Activated CD4-positive, alpha-beta T cell treated with anti-CD3 and anti-CD28 coated beads for 36 hours (primary cell): ENCODE results near the gene PEX10. TPM values are rescaled to one million over a fixed set of nuclear protein-coding genes. Genes with fewer than 3 reads are reported as not detected.

Source experiments
- ATAC-seq: fragments of 200-7000 bp; cut with Tn5 transposase; one replicate; pipeline ENCODE4 v1.10.0; 2021; ENCODE audit warnings: mild to moderate bottlenecking, moderate library complexity
- CTCF ChIA-PET: fragments of 350-600 bp; sonication (Branson Sonifier 250); formaldehyde crosslinking; loops from one replicate; lab custom pipeline; 2021; ENCODE audit warnings: antibody characterized with exemption; lab: Charles Lee
- POLR2A ChIA-PET: fragments of 350-600 bp; sonication (Branson Sonifier 250); formaldehyde crosslinking; loops from one replicate; lab custom pipeline; 2021; ENCODE audit warnings: antibody characterized with exemption, inconsistent platforms; lab: Charles Lee
- DNase-seq: peaks from one replicate; pipeline ENCODE4 v3.0.0-alpha.2; 2020
- H3K27ac Mint-ChIP-seq: one replicate; pipeline ENCODE4 v1.8.0; 2021; ENCODE audit warnings: mixed read lengths
- H3K27me3 Mint-ChIP-seq: one replicate; pipeline ENCODE4 v1.8.0; 2021; ENCODE audit warnings: mixed read lengths
- H3K36me3 Mint-ChIP-seq: one replicate; pipeline ENCODE4 v1.8.0; 2021; ENCODE audit warnings: low read depth, mixed read lengths
- H3K4me1 Mint-ChIP-seq: one replicate; pipeline ENCODE4 v1.8.0; 2021; ENCODE audit warnings: mixed read lengths
- H3K4me3 Mint-ChIP-seq: one replicate; pipeline ENCODE4 v1.8.0; 2021; ENCODE audit warnings: mild to moderate bottlenecking, moderate library complexity, mixed read lengths
- H3K9me3 Mint-ChIP-seq: one replicate; pipeline ENCODE4 v1.8.0; 2021; ENCODE audit warnings: low read depth, mixed read lengths
- intact Hi-C, 2 experiments: fragments of 100-400 bp; cut with DNase I in 1 of 2; cut with micrococcal nuclease in 1 of 2; formaldehyde crosslinking; loops; one replicate each; pipeline versions ENCODE4 v1.14.2 to v1.15.1; 2022 to 2024; cut with DNase I, micrococcal nuclease
- total RNA-seq, 2 experiments: library from RNA; stranded (reverse); gene quantifications; one replicate each; pipeline ENCODE4 v1.2.3, GENCODE V29; 2021

The PEX10 gene
- total RNA-seq, 2 experiments from 2014 or later = 15.1 to 17.7 TPM

DNA sequence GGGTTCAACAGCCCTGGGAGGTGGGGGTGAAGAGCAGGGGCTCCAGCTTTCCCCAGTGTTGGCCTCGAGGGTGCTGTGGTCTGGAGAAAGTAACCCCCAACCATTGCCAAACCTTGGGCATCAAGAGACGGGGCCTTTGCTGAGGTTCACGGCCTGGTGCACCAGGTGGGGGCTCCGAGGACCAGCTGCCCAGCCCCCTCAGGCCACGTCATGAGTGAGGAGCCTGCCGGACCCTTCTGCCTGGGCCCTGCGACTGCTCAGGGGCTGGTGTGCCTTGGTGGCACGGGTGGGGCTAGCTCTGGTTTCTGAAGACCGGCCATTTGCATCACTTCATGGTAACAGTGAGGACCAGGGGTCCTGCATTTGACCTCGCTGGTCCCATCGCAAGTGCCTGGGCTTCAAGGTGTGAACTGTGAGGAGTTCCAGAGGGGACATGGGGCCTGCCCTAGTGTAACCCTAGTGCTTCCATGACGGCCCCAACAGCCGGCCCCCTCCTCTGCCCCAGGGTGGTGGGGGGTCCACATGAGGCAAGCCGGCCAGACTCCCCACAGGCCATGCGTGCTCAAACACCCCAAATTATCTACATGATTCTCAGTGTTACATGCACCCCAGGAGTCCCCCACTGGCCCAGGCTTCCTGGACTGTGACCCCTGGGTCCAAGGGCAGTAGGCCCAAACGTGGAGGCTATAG lies 34.5 kb downstream of the PEX10 start:
- no peak for DNase-seq
- Mint-ChIP-seq H3K4me3 (no peak overlapping the region), H3K36me3 (no peaks in the 10 kb centered on the region), H3K27me3 (no peaks in the 10 kb centered on the region), H3K27ac (no peak overlapping the region), H3K4me1 (no peaks in the 10 kb centered on the region), H3K9me3 (no peaks in the 10 kb centered on the region)
- no peak for ATAC-seq
- intact Hi-C loops = no loop called here
- POLR2A ChIA-PET = no interaction called here
- CTCF ChIA-PET = interaction anchor here (1.6 to 5.0 kb wide), 2 partner anchors 10 to 182 kb away, joined by 3 to 78 read pairs; partner anchors contain the start of gene FAAP20

DNA sequence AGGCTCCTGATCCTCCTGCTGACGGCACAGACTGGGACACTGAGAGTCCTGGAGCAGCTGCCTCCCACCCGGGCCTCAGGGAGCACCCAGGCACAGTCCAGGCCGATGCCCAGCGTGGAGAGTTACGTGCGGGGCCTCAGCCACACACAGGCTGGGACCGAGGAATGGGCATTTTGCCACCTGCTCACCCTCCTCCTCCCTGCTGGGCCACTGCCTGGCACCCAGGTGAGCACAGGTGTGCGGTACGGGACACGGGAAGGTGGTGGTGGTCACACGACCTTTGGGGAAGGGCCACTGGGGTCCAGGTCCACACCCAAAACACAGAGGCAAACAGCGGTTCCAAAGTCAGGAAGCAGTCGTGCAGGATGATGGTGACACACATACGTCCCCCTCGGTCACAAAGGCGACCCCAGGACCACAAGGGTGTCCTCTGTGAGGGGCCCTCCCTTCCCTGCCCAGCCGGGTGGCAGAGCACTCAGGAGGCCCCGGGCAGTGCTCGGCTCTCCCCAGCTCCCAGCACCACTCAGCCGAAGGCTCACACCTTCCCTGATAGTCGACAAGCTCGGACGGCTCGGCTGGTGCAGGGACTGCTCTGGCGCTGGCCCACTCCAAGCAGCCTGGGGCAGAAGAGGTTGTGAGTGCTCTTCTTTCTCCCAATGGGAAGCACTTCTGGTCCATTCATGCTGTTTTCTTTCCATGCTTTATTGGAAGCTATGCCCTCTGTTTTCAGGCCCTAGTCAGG lies 35.3 kb downstream of the PEX10 start:
- intact Hi-C loops = no loop called here

DNA sequence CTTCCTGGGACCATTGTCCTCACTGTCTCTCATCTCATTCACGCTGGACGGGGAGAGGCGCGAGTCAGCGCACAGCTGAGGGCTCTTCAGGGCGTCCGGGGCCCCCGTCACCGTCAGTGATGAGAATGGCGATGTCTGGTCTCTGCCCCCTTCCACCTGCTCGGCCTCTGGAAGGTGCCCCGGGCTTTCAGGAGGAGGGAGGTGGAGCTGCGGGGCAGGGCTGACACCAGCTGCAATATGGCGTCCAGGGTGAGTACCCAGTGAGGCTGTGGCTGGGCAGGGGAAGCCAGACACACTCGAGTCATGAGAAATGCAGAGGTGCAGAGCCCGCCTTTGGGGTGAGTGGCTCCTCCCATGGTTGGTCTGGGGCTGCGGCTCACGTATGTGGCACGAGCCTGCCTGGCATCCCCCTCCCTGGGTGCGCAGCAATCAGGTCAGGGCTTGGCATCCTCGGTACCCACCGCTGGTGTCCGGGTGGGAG lies 36.1 kb downstream of the PEX10 start:
- POLR2A ChIA-PET = no interaction called here
- CTCF ChIA-PET = no interaction called here
- no peak overlapping the region for H3K4me3 Mint-ChIP-seq
- DNase-seq = no peak
- no peak for ATAC-seq
- H3K27ac Mint-ChIP-seq = no peak overlapping the region
- H3K36me3 Mint-ChIP-seq = no peaks in the 10 kb centered on the region
- H3K9me3 Mint-ChIP-seq = no peaks in the 10 kb centered on the region
- H3K4me1 Mint-ChIP-seq = no peaks in the 10 kb centered on the region
- intact Hi-C loops = no loop called here
- H3K27me3 Mint-ChIP-seq = no peaks in the 10 kb centered on the region

More for the DNA sequence above, 35.3 kb downstream of the PEX10 start:
- no peak for DNase-seq
- H3K36me3 Mint-ChIP-seq = no peaks in the 10 kb centered on the region
- no peak overlapping the region for H3K4me3 Mint-ChIP-seq
- no peak for ATAC-seq
- no peak overlapping the region for H3K27ac Mint-ChIP-seq
- ChIA-PET CTCF (interaction anchor here (1.6 kb wide), 1 partner anchor 11 kb away, joined by 3 read pairs; no protein-coding TSS in a partner anchor), POLR2A (no interaction called here)
- no peaks in the 10 kb centered on the region for H3K4me1 Mint-ChIP-seq
- no peaks in the 10 kb centered on the region for H3K9me3 Mint-ChIP-seq
- no peaks in the 10 kb centered on the region for H3K27me3 Mint-ChIP-seq

DNA sequence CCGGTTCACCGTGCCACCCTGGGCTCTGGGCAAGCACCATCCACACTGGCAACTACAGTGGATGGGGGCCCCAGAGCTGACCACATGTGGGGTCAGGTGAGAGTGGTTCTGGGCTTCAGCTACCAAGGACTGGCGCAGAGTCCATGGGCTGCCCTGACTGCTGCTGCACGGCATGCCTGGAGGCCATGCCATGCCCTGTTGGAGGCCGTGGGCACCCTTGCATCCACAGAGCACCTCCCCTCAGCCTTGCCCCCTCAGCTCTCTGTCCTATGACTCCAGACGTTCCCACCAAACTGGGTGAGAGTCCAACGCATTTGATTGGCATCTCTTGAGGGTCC lies 36.5 kb downstream of the PEX10 start:
- Mint-ChIP-seq H3K9me3 (no peaks in the 10 kb centered on the region), H3K4me1 (no peaks in the 10 kb centered on the region), H3K4me3 (no peak overlapping the region), H3K27ac (no peak overlapping the region), H3K36me3 (no peaks in the 10 kb centered on the region), H3K27me3 (no peaks in the 10 kb centered on the region)
- intact Hi-C loops = no loop called here
- POLR2A ChIA-PET = no interaction called here
- no peak for ATAC-seq
- CTCF ChIA-PET = no interaction called here
- DNase-seq = no peak

DNA sequence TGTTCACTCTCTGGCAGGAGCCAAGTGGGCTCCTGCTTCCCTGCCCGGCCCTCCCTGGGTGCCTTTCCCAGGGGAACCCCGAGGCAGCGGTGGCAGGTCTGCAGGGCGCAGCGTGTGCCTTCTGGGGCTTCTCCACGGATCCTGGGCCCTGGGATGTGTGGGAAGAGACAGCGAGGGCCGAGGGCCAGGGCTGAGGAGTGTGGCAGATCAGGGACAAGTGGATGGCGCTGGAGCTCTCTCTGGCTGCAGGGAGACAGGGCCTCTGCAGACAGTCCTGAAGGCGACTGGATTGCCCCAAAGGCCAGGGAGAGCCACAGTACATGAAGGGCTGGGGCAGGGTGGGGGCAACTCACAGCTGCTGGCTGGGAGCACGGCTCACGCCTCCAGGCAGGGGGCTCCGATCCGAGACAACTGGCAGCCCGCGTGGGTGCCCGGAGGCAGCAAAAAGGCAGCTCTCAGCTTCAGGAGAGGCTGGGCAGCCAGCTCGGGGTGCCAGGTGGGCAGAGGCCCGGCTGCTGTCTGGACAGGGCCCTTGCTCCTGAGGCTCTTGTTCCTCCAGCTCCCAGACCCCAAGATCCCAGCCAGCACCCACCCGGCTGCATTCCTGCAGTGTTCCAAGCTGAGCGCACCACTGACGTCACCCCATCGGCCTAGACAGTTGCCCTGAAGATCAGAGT lies 37.0 kb downstream of the PEX10 start:
- Mint-ChIP-seq H3K27me3 (no peaks in the 10 kb centered on the region), H3K4me3 (no peak overlapping the region), H3K36me3 (no peaks in the 10 kb centered on the region), H3K9me3 (no peaks in the 10 kb centered on the region), H3K4me1 (no peaks in the 10 kb centered on the region), H3K27ac (no peak overlapping the region)
- ChIA-PET POLR2A (no interaction called here), CTCF (interaction anchor here (0.6 kb wide), 1 partner anchor 173 kb away, joined by 3 read pairs; no protein-coding TSS in a partner anchor)
- no peak for DNase-seq
- intact Hi-C loops = no loop called here
- ATAC-seq = no peak

DNA sequence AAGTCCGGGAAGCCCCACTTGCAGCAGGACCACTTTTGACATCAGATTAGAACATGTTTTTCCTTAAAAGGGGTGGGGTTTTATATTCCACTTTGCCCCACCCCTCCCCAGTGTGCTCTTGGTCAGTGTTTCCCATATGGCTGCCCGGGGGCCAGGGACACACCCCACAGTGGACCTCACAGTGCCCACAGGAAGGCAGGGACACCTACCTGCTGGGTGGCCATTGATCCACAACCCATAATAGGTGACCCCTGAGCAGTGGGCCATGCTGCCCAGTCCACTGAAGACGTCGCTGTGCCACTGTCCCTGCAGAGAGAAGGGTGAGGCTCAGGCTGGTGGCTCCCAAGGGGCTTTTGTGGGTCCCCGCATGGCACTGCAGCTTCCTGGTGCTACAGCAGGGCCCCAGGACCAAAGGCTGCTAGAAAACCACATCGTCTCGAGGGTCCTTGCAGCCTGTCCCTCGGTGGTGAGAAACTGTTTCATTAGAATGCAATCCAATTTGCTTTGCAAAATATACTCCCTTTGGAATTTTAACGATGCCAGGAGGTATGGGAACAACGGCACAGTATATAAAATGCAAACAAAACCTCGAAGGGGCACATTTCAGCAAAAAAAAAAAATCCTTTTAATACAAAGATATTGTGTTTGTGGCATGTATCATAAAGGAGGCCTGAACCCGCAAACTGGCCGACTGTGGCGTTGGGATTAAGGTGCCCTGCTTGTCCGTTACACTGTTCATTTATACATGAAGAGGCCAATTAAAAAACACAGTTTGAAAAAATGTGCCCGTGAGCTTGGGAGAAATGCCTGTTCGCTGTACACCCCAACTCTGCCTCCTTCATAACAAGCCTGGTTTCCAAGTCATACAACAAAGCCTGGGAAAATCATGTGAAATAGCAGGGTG lies 37.9 kb downstream of the PEX10 start:
- Mint-ChIP-seq H3K4me1 (no peaks in the 10 kb centered on the region), H3K36me3 (no peaks in the 10 kb centered on the region), H3K9me3 (no peaks in the 10 kb centered on the region), H3K27ac (no peak overlapping the region), H3K4me3 (no peak overlapping the region), H3K27me3 (no peaks in the 10 kb centered on the region)
- CTCF ChIA-PET = no interaction called here
- intact Hi-C loops = no loop called here
- ATAC-seq = no peak
- POLR2A ChIA-PET = no interaction called here
- DNase-seq = no peak

DNA sequence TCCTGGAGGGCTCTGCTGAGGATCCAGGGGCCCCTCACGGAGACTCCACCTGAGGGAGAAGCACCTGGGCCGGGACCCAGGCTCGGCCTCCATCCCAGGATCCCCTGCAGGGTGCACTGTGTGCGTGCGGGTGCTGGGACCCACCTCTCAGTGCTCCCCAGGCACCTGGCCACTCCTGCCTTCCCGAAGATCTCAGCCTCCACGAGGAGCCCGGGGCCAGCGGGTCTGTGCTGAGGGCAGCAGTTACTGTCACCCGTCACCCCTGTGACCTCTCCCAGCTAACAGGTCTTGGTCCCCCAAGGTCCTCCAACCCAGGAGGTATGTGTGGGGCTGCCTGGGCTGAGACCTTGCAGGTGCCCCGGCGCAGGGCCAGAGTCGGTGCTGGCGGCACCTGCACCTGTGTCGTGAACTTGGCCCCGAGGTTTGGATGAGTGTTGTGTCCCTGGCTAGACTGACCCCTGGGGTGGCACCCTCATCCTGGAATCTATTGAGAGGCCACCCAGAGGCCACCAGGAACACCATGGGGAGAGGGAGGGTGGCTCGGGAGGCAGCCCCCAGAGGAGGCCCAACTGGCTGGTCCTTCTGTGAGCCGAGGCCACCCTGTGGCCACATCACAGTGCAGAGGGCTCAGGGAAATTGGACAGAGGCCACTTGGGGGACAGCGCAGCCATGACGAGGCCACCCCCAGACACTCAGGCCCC lies 38.7 kb downstream of the PEX10 start:
- ATAC-seq (no peak), DNase-seq (no peak)
- intact Hi-C loops = no loop called here
- Mint-ChIP-seq H3K4me3 (no peak overlapping the region), H3K27me3 (no peaks in the 10 kb centered on the region), H3K9me3 (no peaks in the 10 kb centered on the region), H3K27ac (no peak overlapping the region), H3K36me3 (no peaks in the 10 kb centered on the region), H3K4me1 (no peaks in the 10 kb centered on the region)
- CTCF ChIA-PET = no interaction called here
- POLR2A ChIA-PET = no interaction called here

DNA sequence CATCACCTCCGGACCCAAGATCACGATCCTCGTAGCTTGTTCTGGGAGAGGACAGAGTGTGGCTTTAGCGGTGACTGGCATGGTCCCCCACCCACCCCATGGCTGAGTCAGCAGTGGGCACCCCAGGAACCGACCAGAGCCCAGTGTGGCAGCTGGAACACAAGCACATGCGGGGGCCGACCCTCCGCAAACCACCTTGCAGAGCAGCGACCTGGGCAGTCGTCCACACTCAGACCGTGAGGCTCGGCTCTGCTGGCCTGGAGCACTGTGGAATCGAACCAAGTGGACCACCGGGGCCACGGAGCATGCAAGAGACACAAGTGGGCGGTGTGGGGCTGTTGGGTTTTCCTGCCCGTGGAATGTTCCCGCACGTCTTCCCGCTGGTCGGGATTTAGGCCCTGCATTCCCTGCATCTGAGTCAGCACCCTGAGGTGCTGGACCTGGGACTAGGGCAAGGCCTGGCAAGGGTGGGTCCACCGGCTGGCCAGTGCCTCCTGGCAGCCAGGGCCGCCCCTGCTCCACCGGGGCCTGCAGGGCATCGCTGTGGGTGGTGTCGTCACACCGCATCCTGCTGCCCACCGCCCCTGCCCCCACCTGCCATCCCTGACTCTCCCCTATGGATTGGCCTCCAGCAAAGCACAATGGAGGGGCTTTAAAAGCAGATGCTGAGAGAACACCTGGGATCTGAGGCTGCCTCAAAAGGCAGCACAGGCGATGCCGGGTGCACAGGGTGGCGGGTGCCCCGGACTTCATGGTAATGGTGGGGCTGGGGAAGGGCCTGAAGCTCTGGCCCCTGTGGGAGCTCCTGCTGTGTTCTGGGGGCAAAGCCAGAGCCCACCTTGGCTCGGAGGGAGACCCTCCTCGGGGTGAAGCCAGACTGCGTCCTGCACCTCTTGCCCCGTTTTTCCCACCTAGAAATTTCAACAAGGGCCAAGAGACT lies 39.5 kb downstream of the PEX10 start:
- ATAC-seq (no peak), DNase-seq (no peak)
- H3K27me3 Mint-ChIP-seq = no peaks in the 10 kb centered on the region
- H3K27ac Mint-ChIP-seq = no peak overlapping the region
- no peaks in the 10 kb centered on the region for H3K9me3 Mint-ChIP-seq
- H3K36me3 Mint-ChIP-seq = no peaks in the 10 kb centered on the region
- POLR2A ChIA-PET = no interaction called here
- H3K4me1 Mint-ChIP-seq = no peaks in the 10 kb centered on the region
- CTCF ChIA-PET = interaction anchor here (1.0 kb wide), 1 partner anchor 178 kb away, joined by 4 read pairs; the partner anchor contains the start of gene FAAP20
- intact Hi-C loops = no loop called here
- H3K4me3 Mint-ChIP-seq = no peak overlapping the region

DNA sequence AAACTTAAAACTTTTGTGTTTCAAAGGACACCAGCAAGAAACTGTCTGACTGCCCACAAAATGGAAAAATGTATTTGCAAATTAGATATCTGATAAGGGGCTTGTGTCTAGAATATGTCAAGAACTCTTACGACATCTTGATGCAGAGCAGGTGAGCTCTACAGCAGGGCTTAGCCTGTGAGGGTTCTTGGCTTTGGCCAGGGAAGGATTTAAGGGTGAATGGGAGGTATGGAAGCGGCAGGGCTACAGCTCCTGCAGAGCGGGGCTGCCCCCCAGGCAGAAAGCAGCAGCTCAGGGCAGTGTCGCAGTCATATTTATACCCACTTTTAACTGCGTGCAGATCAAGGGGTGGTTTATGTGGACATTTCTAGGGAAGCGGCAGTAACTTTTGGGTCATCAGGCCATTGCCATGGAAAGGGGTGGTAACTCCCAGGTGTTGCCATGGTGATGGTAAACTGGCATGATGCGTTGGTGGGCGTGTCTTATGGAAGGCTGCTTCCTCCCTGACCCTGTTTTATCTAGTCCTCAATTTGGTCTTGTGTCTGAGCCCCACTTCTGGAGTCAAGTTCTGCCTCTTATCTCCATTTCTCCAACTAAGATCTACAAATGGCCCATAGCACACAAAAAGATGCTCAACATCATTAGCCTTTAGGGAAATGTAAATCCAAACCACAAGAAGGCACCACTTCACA lies 44.2 kb downstream of the PEX10 start:
- H3K27ac Mint-ChIP-seq = no peak overlapping the region
- ATAC-seq (no peak), DNase-seq (no peak)
- no peaks in the 10 kb centered on the region for H3K27me3 Mint-ChIP-seq
- no peaks in the 10 kb centered on the region for H3K4me1 Mint-ChIP-seq
- no peak overlapping the region for H3K4me3 Mint-ChIP-seq
- intact Hi-C loops = no loop called here
- ChIA-PET CTCF (interaction anchor here (0.8 to 1.2 kb wide), 3 partner anchors 13 to 49 kb away, joined by 3 read pairs; no protein-coding TSS in a partner anchor), POLR2A (interaction anchor here (0.7 kb wide), 1 partner anchor 379 kb away, joined by 3 read pairs; no protein-coding TSS in a partner anchor)
- H3K9me3 Mint-ChIP-seq = peaks cover 4% of the 10 kb centered on the region
- H3K36me3 Mint-ChIP-seq = peaks cover 2% of the 10 kb centered on the region
